HG03135 (cell line): Measurements from ENCODE around the gene B3GNT2.

Experiments
- ATAC-seq: cut with Tn5 transposase; IDR thresholded peaks from one replicate; pipeline ENCODE4 v1.9.1; 2021; ENCODE audit warnings: mild to moderate bottlenecking, moderate library complexity; ENCODE audit not compliant: unreplicated experiment

Gene B3GNT2

DNA sequence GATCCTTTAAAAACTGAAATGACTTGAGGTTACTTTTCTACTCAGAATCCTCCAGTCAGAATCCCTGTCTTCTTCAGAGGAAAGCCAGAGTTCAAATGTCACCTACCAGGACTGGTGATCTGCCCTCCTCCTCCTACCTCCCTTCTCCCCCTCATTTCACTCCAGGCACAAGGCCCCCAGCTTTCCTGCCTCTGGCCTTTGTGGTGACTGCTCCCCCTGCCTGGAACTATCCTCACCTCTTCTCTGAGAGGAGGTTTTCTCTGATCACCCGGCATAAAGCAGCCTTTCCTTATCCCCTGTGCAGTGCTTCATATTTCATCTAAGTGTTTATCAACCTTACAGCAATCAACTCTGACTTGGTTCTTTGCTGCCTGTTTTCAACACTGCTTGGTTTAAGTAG lies 6.8 kb downstream of the B3GNT2 start:
- ATAC-seq, result no peak

DNA sequence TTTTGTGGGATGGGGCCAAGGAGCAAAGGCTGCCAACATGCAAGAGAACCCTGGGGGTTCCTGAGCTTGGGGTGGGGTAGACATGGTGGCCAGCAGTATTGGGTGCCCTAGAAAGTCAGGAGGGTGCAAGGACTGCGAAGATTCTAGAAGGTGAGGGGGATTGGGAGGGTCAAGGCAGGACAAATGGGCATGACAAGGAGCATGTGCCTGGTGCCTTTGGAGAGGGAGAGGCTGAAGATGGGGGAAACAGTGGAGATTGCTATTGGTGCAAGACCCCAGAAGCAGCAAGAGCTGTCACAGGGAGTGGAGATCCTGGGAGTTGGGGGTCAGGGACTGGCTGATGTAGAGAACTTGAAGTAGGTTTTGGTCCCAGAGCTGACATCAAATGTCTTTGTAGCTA lies 7.5 kb downstream of the B3GNT2 start:
- ATAC-seq, result no peak

DNA sequence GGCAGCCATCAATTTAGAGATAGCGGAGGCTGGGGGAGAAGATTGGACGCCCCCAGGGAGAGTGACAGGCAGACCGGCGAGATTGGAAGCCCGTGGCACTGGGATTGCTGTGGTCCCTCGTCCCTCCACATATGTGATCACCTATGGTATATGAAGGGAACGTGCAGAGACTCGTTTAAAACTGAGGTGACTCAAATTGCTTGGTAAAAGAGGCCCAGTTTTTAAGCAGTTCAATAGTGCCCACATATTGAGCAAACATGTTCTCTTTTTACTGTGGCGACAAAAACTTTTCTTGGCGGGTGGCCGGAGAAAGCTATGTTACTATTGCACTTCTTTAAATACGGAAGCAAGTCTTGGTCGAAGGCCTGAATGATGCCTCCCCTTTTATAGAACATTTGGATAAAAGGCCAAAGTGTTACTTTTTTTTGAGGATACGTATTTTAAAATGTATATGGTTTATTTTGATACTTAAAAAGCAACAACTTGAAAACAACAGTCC lies 9.1 kb downstream of the B3GNT2 start:
- no peak for ATAC-seq

DNA sequence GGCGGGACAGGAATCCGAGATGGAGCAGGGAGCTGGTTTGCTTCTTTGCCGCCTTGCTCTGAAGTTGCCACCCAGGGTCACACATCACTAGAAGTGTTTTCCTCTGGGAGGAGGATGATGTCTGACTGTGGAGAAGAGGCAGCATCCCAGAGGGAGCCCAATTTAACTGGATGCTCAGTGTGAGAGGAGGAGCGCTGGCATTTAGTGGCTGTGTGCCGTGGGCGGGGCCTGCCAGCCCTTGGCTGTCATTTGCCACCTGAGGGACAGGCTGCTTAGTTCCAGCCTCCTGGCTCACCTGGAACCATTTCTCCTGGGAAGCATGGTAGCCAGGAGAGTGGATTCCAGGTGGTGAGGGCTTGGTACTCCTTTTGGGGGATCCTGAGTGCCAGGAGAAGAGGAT lies 9.6 kb downstream of the B3GNT2 start:
- ATAC-seq, result no peak

DNA sequence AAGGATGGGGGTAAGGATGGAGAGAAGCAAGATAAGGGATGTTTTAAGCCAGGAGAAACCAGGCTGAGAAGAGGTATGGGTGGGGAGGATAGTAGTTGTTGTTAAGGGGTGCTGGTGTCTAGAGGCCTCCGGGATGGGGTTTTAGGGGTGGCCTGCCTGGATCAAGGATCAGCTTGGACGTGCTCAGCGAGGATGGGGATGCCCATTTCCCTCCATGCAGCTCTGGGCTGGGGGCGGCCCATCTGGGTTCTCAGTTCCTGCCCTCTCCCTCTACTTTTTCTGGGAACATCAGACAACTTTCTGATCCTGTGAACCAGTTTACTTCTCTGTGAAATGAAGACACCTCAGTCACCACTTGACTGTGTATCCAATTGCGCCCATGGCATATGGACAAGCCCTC lies 10.1 kb downstream of the B3GNT2 start:
- ATAC-seq, result no peak

DNA sequence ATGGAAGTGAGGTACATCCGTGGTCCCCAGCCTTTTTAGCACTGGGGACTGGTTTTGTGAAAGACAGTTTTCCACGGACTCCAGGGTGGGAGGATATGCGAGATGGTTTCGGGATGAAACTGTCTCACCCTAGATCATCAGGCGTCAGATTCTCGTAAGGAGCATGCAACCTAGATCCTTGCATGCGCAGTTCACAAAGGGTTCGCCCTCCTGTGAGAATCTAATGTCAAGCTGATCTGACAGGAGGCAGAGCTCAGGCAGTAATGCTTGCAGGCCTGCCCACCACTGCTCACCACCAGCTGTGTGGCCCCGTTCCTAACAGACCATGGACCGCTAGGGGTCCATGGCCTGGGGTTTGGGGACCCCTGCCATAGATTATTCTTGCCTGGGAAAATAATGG lies 11.6 kb downstream of the B3GNT2 start:
- no peak for ATAC-seq

DNA sequence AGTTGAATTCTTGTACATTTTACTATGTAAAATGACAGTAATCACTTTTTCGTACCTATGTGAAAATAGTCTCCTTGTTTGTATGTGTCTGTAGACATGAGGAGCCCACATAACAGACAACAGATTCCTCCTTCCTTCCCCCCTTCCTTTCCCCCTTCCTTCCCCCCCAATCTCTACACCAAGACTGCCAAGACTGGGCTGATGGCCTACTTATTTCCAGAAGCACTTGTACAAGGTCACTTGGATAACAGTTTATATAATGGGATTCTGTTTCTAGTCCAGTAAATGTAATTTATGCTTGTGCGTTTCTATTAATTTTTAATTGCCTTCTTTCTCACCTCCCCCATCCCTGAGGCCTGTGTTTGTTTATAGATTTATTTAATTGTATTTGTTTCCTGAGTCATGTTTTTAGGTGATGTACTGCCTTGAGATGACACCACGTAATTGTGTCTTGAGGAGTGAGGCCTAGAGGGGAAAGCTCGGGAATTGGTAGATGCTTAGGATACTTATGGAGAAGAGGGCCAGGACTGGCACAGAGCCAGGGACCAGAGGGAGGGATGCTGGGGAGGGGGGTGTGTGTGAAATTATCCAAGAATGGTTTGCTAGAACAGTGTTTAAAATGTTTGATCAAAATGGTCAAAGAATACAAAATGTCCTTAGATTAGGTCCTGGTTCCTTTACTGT lies 12.3 kb downstream of the B3GNT2 start:
- ATAC-seq, result no peak

DNA sequence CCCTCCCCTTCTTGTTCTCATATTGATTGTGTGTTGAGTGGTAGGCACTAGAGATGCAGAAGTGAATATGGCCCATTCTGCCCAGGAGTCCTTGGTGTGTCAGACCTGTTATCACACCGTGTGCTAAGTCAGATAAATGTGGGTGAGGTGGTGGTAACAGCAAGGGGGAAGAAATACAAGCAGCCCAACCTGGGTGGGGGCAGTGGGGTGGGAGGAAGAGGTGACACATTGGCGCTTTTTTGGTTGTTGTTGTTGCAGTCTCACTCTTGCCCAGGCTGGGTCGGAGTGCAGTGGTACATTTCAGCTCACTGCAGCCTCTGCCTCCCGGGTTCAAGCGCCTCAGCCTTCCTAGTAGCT lies 12.8 kb downstream of the B3GNT2 start:
- ATAC-seq, result no peak

DNA sequence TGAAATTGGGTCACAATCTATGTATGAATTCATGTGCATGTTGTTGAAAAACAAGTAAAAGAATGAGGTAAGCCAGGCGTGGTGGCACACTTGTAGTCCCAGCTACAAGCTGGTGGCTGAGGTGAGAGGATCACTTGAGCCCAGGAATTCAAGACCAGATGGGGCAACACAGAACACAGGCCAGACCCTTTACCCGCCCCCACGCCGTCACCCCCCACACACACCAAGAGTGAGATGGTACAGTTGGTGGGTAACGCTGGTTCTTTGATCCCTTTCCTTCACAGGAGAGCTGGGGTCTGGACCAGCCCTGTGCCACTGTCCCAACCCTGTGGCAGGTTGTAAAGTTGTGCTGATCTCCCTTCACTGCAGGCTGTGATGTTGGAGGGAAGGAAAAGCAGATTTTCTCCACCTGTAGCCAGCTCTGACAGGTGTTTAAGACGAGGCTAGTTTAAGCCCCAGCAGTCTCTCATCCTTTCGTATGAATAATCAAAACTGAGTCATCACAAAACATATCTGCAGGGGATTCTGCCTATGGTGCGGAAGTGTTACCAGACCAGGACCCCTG lies 13.6 kb downstream of the B3GNT2 start:
- ATAC-seq, result no peak

DNA sequence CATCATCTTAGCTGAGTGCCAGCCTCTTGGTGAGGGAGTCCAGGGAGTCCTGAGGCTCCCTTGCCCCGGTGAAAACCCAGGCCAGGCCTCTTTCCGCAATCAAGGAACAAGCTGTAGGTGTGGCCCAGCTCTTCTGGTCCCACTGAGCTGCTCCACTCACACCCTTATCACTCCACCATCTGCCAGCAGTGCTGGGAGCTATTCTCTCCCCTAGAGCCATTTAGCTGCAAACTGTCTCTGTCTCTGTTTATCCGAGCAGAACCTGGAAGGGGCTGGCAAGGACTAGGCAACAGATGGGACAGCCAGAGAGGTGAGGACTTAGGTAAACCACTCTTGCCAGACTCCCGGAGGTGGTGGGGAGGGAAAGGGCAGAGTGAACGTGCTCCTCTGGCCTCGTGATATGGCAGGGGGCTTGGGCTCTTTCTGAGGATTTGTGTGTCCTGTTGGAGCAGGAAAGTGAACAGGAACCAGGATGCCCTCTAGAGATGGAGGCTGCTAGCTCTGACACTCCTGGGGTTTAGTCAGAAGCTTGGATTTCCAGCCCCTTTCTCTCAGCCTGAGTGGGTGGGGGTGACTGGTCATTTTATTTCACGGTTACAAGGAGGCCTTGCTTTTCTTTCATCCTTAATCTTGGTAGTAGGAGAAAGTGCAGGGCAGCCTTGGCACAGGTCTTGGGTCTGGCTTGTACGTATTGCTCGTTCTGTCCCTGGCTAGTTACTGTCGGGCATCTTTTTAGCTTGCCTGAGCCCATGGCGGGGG lies 19.6 kb downstream of the B3GNT2 start:
- no peak for ATAC-seq

DNA sequence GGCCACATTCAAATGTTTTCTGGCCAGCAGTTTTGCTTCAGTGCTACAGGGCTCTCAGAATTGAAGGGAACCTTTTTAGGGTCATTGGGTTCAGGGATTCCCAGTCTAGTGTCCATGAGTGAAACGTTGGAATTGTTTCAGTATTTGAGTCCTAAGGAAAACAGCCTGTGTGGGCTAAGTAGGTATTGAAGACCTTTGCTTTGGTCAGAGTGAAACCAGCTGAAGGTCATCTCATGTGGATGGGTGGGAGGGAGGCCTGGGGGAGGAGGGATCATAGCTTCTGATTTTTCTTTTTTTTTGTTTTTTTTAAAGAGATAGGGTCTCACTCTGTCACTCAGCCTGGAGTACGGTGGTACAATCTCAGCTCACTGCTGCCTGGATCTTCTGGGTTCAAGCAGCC lies 20.2 kb downstream of the B3GNT2 start:
- no peak for ATAC-seq

DNA sequence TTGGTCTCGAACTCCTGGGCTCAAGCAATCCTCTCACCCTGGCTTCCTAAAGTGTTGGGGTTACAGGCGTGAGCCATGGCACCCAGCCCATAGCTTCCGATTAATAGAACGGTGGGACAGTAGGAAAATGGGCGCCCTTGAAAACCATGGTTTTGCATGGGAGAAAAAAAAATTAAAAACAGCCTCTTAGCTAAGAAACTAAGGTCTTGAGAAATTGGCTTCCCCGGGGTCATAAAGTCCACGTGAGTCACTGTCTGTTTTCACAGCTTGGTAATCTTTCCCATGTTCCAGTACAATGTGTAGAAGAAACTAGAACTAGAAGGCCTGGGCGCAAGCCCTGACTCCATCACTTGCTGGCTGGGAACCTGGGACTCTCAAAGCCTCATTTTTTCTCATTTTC lies 20.7 kb downstream of the B3GNT2 start:
- no peak for ATAC-seq

DNA sequence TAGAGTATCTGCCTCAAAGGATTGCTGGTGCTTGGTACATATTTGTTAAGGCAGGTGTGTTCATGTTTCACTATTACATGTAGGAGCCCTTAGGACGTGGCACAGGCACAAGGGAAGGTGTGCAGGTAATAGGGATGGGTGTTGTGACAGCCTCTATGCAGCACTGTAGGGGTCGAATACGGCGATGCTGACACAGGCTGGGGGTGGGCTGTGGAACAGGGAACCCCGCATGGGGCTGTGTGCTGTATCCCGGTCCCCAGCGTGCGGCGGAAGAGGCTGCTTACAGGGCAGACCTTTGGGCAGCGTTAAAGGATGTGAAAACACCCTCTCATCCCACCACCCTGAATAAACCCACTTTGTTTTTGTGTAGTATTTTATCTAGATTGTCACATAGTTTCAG lies 21.5 kb downstream of the B3GNT2 start:
- ATAC-seq, result no peak

DNA sequence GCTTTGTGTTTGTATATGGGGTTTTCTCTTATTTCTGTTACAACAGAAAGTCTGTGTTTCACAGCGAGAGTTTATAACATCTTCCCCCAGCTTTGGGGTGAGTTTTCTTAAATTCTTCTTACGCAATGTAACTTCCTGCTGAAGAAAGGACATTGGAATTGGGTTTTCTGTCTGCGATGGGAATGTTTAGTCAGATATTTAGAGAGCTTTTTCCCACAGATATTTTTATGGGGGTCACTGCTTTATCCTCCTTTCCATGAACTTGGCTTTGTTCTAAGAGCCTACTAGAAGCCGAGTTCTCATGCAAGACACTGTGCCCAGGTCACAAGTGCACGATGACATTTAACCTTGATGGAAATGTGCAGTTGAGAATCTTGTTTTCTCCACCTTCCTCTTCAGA lies 22.1 kb downstream of the B3GNT2 start:
- ATAC-seq, result no peak

DNA sequence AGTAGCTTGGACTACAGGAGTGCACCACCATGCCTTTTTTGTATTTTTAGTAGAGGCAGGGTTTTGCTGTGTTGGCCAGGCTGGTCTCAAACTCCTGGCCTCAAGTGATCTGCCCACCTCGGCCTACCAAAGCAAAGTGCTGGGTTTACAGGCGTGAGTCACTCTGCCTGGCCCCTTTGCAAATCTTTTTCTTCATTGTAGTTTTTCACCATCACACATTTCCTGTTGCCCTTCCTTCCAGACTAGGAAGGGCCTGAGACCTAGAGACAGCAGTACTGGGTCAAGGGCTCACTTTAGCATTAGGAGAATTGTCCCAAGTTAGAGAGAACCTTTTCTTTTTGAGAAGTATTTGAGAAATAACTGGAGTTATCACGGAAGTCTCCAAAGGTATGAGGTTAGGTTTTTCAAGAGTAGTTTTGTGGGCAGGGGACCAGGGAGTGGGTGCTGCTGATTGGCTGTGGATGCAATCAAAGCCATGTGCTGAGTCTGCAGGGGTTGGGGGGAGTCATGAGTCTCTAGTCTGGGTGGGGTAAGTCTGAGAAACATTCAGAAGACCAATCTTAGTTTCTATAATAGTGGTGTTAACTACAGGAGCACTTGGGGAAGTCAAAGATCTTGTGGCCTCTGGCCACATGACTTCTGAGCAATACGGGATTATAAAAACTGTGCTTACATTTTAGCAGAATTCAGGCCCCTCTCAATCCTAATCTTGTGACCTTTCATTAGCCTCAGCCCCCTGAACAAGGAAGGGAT lies 23.7 kb downstream of the B3GNT2 start:
- ATAC-seq, result no peak

DNA sequence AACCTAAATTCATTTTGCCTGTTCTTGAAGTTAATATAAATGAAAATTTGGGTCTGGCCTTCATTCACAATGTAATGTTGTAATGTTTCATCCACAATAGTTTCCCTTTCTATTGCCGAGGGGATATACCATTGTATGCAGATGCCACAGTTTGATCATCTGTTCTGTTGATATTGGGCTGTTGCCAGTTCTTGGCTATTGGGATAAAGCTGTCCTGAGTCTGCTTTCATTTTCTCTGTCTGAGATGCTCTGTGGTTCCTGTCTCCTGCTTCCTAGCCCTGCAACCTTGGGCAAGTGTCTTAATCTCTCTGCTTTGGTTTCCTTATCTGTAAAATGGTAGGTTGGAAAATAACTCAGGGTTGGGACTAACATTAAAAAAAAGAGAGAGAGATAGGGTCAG lies 25.2 kb downstream of the B3GNT2 start:
- ATAC-seq, result no peak

DNA sequence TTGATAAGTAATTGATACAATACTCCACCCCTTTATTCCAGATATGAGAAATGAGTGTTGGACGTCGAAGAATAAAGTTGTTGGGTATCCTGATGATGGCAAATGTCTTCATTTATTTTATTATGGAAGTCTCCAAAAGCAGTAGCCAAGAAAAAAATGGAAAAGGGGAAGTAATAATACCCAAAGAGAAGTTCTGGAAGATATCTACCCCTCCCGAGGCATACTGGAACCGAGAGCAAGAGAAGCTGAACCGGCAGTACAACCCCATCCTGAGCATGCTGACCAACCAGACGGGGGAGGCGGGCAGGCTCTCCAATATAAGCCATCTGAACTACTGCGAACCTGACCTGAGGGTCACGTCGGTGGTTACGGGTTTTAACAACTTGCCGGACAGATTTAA lies 26.3 kb downstream of the B3GNT2 start:
- ATAC-seq, result no peak

DNA sequence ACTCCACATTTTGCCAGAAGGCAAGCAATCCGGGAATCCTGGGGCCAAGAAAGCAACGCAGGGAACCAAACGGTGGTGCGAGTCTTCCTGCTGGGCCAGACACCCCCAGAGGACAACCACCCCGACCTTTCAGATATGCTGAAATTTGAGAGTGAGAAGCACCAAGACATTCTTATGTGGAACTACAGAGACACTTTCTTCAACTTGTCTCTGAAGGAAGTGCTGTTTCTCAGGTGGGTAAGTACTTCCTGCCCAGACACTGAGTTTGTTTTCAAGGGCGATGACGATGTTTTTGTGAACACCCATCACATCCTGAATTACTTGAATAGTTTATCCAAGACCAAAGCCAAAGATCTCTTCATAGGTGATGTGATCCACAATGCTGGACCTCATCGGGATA lies 26.8 kb downstream of the B3GNT2 start:
- no peak for ATAC-seq

DNA sequence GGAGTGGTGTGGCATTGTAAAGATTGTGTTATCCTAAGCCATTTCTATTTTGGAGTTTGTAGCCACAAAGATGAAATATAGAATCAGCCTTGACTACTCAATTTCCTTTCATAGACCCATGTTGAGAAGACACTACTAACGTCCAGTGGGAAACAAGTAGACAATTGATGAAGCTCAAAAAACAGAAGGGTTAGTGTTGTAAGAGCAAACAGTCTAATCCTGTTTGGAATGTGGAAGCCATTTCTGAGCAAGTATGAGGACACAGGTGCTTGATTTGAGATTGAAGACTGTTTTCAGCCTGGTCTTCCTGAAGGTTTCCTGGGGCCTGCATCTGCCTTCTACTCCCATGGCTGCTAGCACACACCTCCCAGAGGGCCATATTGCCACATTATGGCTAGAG lies 29.1 kb downstream of the B3GNT2 start:
- no peak for ATAC-seq

DNA sequence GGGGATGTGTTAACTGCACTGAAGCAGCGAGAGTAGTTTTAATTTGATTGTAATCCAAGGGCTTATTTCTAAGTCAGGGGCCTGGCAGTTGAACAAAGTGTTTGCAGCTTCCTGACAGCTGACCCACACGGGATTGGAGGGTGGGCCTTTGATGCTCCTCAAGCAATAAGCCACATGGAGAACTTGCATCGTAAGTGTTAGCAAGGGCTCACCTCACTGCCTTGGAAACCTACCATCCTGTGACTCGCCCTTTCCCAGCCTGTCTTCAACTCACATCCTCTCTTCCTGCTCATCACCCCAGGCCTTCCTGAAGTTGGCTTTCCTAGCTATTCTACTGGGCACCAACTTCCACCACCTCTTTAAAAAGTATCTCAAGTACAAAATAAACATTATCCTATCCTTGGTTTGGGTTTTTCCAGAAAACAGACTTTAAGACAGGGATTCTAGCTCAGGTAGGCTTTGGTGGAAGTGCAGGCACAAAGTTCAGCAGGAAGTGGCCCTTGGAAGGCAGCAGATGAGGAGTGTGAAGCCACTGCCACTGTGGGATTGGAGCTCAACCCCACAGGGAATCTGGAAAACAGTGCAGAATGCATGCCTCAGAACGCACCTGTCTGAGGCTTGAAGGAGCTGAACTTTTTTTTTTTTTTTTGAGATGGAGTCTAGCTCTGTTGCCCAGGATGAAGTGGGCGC lies 31.6 kb downstream of the B3GNT2 start:
- no peak for ATAC-seq

DNA sequence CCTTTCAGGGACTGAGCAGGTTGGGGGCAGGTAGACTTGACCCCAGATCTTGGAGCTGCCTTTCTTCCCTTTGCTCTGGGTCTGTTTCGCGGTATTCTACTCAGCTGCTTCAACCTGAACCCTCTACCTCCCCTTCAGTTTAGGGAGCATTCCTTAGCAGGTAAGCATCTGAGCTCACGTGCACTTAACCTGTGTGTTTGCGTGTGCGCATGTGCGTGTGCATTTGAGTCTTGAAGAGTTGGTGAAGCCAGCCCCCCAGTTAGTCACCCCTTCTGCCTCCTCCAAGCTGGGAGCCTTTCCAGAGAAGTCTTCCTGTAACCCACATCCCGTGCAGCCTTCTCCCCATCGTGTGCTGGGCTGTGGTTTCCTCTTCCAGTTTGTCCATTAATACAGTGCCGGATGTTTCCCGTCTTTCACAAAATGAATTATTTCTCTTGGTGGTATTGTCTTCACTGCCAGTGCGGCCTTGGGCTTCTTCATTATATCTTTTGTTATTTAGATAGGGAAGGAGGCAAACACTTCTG lies 33.2 kb downstream of the B3GNT2 start:
- ATAC-seq, result no peak
